Lung microvascular endothelial cell (primary cell): ENCODE measurements around the gene YBX2. TPM values are rescaled to one million over a fixed set of nuclear protein-coding genes. Genes with fewer than 3 reads are reported as not detected.
"Not testable (repeated sequence)": the region's sequence is repeated elsewhere in the genome, so short reads cannot be mapped to it uniquely, and the experiment has no call there.

ENCODE experiments used
- DNase-seq, 2 donors: peaks; one replicate each; pipeline versions ENCODE4 v3.0.0 to v3.0.0-alpha.2; 2010; ENCODE audit warnings: low read depth in 2 of 2
- total RNA-seq: library from RNA; depleted of rRNA; stranded (reverse); fragments of >200 nt; gene quantifications from 2 replicates; pipeline ENCODE4 v1.2.1, GENCODE V29; 2014

YBX2 gene
- total RNA-seq, 1 donor from 2014 or later = under 0.01 TPM

DNA sequence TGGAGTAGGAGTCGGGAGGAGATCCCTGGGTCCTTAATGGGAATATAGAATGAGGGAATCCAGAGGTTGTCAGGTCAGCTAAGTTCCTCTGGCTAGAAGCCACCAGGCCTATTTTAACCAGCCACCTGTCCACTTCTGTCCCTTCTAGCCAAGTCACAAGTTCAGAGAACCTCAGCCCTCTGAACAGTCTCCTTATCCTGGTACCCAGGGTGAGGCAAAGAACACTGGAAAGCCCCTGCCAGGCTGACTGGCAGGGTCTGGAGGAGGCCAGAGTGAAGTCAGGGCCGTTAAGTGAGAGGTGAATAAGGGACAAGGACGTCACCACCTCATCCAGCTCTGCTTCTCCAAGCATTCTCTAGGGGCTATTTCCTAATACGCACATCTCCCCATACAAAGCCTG is 45.6 kb downstream of the YBX2 start:
- DNase-seq = no peak

- DNase-seq = no peak
Measured at GRCh38 chr17:7246779-7247178, 47.7 kb downstream of the YBX2 start.

DNA sequence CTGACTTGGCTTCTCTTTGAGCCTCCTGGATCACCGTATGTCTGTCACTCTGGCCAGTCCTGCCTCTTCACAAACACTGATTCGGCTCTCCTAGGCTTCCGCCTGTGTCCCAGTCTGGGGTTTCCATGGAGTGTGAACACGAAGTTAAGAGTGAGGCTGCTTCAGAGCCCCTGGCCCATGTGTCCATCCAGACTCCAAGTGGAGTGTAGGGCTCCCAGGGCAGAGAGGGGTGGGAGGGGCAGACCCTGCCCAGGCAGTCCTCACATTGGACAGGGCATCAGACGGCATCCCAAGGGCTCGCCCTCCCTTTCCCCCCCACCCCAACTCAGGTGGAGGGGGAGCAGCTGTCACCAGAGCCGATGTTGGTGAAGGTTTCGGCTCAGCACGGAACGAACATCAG is 50.6 kb downstream of the YBX2 start:
- DNase-seq = not testable (repeated sequence)

- no peak for DNase-seq
Measured at GRCh38 chr17:7243453-7243729, 51.0 kb downstream of the YBX2 start.

GRCh38 chr17:7242717-7243452 is 51.6 kb downstream of the YBX2 start:
- peak; percentile 98 to 99 for DNase-seq

- DNase-seq = peak; percentile 95 to 96
Measured at GRCh38 chr17:7241783-7242716, 52.4 kb downstream of the YBX2 start, which contains the start of gene GABARAP. GABARAP (minus strand) TSS chr17:7242449; CDS start chr17:7242330, 119 bp downstream.

DNA sequence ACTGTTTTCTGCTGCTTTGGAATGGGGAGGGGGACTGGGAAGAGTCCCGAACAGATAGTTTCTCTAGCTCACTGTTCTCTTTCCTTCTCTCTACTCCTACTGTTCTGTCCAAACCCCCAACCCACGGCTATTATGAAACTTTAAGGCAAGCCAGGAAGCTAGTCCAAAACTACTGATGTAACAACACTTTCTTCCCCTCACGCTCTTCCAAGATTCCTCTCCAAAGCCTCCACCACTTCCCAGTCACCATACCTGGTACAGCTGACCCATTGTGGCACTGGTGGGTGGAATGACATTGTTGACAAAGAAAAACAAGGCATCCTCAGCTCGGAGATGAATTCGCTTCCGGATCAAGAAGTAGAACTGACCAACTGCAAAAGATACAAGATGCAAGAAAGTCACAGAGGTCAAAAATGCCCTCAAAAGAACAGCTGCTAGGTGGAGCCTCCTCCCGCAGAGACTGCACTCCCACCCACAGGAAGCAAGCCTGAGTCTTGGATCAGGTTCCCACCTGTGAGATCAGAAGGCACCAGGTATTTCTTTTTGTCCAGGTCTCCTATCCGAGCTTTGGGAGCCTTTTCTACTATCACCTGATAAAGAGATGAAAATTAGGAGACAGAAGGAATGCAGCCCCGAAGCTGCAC is 53.2 kb downstream of the YBX2 start:
- no peak for DNase-seq

DNA sequence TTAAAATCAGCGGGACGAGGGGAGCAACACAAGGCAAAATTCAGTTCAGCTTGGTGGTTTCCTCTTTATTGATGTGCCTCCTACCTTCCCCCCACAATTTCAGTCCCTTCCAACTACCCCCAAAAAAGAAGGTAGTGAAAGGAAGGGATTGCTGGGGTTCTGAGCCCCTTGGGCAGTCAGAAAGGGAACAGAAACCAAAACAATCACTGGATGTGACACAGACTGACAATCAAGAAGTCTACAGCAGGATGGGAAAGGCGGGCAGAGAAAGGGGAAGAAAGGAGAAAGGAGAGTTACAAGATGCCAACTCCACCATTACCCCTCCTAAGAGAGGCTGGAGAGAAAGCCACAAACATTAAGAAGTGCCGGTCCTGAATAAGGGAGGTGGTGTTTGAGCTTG is 54.1 kb downstream of the YBX2 start:
- no peak for DNase-seq

- peak; percentile 99 for DNase-seq
Measured at GRCh38 chr17:7239091-7240027, 55.1 kb downstream of the YBX2 start, which contains the start of gene PHF23. PHF23 (minus strand) TSS chr17:7239457; CDS start chr17:7239279, 178 bp downstream.

GRCh38 chr17:7238420-7239090 is 55.9 kb downstream of the YBX2 start:
- peak; percentile 40 to 53 for DNase-seq

Other genes with a start within 250 kb of the YBX2 start
- gene CLEC10A, start 214.4 kb downstream of the YBX2 start, total RNA-seq = 0.99 and 1.7 TPM in 2 replicates
- gene ASGR2, start 179.8 kb downstream of the YBX2 start, total RNA-seq = not detected in 2 replicates
- 14.4 and 28.8 TPM in 2 replicates for gene ASGR1, start 115.3 kb downstream of the YBX2 start, total RNA-seq
- gene DLG4, start 74.8 kb downstream of the YBX2 start, total RNA-seq = 5.4 and 9.1 TPM in 2 replicates
- gene ACADVL, start 74.7 kb downstream of the YBX2 start, total RNA-seq = 205 and 242 TPM in 2 replicates
- gene DVL2, start 60.1 kb downstream of the YBX2 start, total RNA-seq = 25.1 and 31.9 TPM in 2 replicates
- 30.9 and 38.5 TPM in 2 replicates for gene PHF23, start 55.2 kb downstream of the YBX2 start, total RNA-seq
- gene GABARAP, start 52.2 kb downstream of the YBX2 start, total RNA-seq = 124 and 130 TPM in 2 replicates
- 22.4 and 25.2 TPM in 2 replicates for gene CTDNEP1, start 42.9 kb downstream of the YBX2 start, total RNA-seq
- gene ELP5, start 42.4 kb downstream of the YBX2 start, total RNA-seq = 26.6 and 32.7 TPM in 2 replicates
- 0.99 and 7.0 TPM in 2 replicates for gene CLDN7, start 32.2 kb downstream of the YBX2 start, total RNA-seq
- 0.22 and 0.60 TPM in 2 replicates for gene SLC2A4, start 12.9 kb downstream of the YBX2 start, total RNA-seq
- gene EIF5A, start 13.0 kb upstream of the YBX2 start, total RNA-seq = 385 and 487 TPM in 2 replicates
- gene GPS2, start 20.7 kb upstream of the YBX2 start, total RNA-seq = 22.9 and 33.5 TPM in 2 replicates
- 7.4 and 13.1 TPM in 2 replicates for gene NEURL4, start 34.7 kb upstream of the YBX2 start, total RNA-seq
- gene ACAP1, start 41.9 kb upstream of the YBX2 start, total RNA-seq = 0.40 and 0.44 TPM in 2 replicates
- 2.4 and 3.8 TPM in 2 replicates for gene KCTD11, start 57.5 kb upstream of the YBX2 start, total RNA-seq
- not detected in 2 replicates for gene TMEM95, start 60.5 kb upstream of the YBX2 start, total RNA-seq
- 1.5 and 1.8 TPM in 2 replicates for gene TNK1, start 86.5 kb upstream of the YBX2 start, total RNA-seq
- 15.0 and 19.4 TPM in 2 replicates for gene PLSCR3, start 99.9 kb upstream of the YBX2 start, total RNA-seq
- 141 and 232 TPM in 2 replicates for gene TMEM256, start 109.5 kb upstream of the YBX2 start, total RNA-seq
- gene NLGN2, start 113.2 kb upstream of the YBX2 start, total RNA-seq = 1.2 and 1.3 TPM in 2 replicates
- gene SPEM1, start 125.7 kb upstream of the YBX2 start, total RNA-seq = not detected in 2 replicates
- gene SPEM2, start 131.0 kb upstream of the YBX2 start, total RNA-seq = not detected in 2 replicates
- gene SPEM3, start 134.2 kb upstream of the YBX2 start, total RNA-seq = not detected in 2 replicates
- gene TMEM102, start 140.8 kb upstream of the YBX2 start, total RNA-seq = 6.1 and 9.3 TPM in 2 replicates
- 0.20 and 0.22 TPM in 2 replicates for gene FGF11, start 144.9 kb upstream of the YBX2 start, total RNA-seq
- 8.1 and 9.2 TPM in 2 replicates for gene CHRNB1, start 150.4 kb upstream of the YBX2 start, total RNA-seq
- gene ZBTB4, start 185.0 kb upstream of the YBX2 start, total RNA-seq = 6.3 and 8.5 TPM in 2 replicates
- gene SLC35G6, start 186.8 kb upstream of the YBX2 start, total RNA-seq = not detected in 2 replicates
- gene POLR2A, start 189.7 kb upstream of the YBX2 start, total RNA-seq = 56.0 and 70.0 TPM in 2 replicates